Upper lobe of right lung (tissue), 1 donor: ENCODE data around the gene EREG. TPM values are rescaled to one million over a fixed set of nuclear protein-coding genes. Genes with fewer than 3 reads are reported as not detected.
"Not testable (repeated sequence)": the region's sequence is repeated elsewhere in the genome, so short reads cannot be mapped to it uniquely, and the experiment has no call there.

Experiments
- ATAC-seq: fragments of 200-7000 bp; cut with Tn5 transposase; one replicate; pipeline ENCODE4 v1.9.1; 2020; ENCODE audit warnings: mild to moderate bottlenecking, moderate library complexity
- DNase-seq: peaks from one replicate; pipeline ENCODE4 v3.0.0-alpha.2; 2020
- H3K27ac ChIP-seq: fragments of 200-600 bp; one replicate; pipeline ENCODE4 v1.8.0; 2022
- H3K27me3 ChIP-seq: fragments of 200-600 bp; one replicate; pipeline ENCODE4 v1.8.0; 2022; ENCODE audit warnings: mild to moderate bottlenecking
- H3K36me3 ChIP-seq: fragments of 200-600 bp; one replicate; pipeline ENCODE4 v1.8.0; 2022
- H3K4me1 ChIP-seq: fragments of 200-600 bp; one replicate; pipeline ENCODE4 v1.8.0; 2022
- H3K4me3 ChIP-seq: fragments of 200-600 bp; one replicate; pipeline ENCODE4 v1.8.0; 2022; ENCODE audit warnings: mild to moderate bottlenecking
- H3K9me3 ChIP-seq: fragments of 200-600 bp; one replicate; pipeline ENCODE4 v1.8.0; 2022
- intact Hi-C: fragments of 100-400 bp; cut with DNase I; formaldehyde crosslinking; loops from one replicate; pipeline ENCODE4 v1.11.0; 2022
- total RNA-seq: library from RNA; stranded (reverse); fragmentation: NEBNext Ultra II Directional; extraction: Animal tissue kit (Norgen Biotek cat#: 25700); gene quantifications from one replicate; pipeline ENCODE4 v1.2.1, GENCODE V29; 2021
- TF ChIP-seq, protein P1 (sequence below): fragments of 200-600 bp; IDR thresholded peaks from one replicate; pipeline ENCODE4 v1.8.0; 2022; ENCODE audit warnings: antibody characterized with exemption
- donor health status: DM: no; HTN: yes; CAD: no; lungs with severe emphysema.

EREG gene
- total RNA-seq, 1 donor from 2014 or later = 0.69 TPM

DNA sequence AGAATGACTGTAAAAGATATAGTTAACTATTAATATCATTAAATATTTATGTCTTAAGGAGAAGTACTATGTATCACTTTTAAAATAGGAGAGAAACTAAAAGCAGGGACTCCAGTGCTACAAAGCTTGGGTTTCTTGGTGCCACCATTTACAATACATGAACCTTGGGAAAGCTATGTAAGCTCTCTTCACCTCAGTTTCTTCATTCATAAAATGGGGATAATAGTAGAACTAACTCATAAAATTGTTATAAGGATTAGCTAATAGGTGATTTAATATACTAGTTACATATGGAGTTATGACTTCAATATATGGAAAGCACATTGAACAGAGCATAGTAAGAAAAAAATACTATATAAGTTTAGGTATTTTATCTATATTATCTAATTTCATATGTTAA lies 33.0 kb upstream of the EREG start:
- Histone ChIP-seq H3K4me3 (no peak overlapping the region), H3K27ac (no peak overlapping the region), H3K36me3 (no peaks in the 10 kb centered on the region), H3K4me1 (no peaks in the 10 kb centered on the region), H3K9me3 (no peaks in the 10 kb centered on the region), H3K27me3 (no peaks in the 10 kb centered on the region)
- ATAC-seq (no peak), DNase-seq (no peak)
- TF ChIP-seq, protein P1, sequence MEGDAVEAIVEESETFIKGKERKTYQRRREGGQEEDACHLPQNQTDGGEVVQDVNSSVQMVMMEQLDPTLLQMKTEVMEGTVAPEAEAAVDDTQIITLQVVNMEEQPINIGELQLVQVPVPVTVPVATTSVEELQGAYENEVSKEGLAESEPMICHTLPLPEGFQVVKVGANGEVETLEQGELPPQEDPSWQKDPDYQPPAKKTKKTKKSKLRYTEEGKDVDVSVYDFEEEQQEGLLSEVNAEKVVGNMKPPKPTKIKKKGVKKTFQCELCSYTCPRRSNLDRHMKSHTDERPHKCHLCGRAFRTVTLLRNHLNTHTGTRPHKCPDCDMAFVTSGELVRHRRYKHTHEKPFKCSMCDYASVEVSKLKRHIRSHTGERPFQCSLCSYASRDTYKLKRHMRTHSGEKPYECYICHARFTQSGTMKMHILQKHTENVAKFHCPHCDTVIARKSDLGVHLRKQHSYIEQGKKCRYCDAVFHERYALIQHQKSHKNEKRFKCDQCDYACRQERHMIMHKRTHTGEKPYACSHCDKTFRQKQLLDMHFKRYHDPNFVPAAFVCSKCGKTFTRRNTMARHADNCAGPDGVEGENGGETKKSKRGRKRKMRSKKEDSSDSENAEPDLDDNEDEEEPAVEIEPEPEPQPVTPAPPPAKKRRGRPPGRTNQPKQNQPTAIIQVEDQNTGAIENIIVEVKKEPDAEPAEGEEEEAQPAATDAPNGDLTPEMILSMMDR = no peak
- intact Hi-C loops = no loop called here

- Histone ChIP-seq H3K36me3 (no peaks in the 10 kb centered on the region), H3K27ac (no peak overlapping the region), H3K27me3 (no peaks in the 10 kb centered on the region), H3K9me3 (no peaks in the 10 kb centered on the region), H3K4me3 (no peak overlapping the region), H3K4me1 (no peaks in the 10 kb centered on the region)
- TF ChIP-seq, protein P1 = no peak
- DNase-seq (no peak), ATAC-seq (no peak)
- intact Hi-C loops = no loop called here
Observed at GRCh38 chr4:74334636-74335035, 30.3 kb upstream of the EREG start.

DNA sequence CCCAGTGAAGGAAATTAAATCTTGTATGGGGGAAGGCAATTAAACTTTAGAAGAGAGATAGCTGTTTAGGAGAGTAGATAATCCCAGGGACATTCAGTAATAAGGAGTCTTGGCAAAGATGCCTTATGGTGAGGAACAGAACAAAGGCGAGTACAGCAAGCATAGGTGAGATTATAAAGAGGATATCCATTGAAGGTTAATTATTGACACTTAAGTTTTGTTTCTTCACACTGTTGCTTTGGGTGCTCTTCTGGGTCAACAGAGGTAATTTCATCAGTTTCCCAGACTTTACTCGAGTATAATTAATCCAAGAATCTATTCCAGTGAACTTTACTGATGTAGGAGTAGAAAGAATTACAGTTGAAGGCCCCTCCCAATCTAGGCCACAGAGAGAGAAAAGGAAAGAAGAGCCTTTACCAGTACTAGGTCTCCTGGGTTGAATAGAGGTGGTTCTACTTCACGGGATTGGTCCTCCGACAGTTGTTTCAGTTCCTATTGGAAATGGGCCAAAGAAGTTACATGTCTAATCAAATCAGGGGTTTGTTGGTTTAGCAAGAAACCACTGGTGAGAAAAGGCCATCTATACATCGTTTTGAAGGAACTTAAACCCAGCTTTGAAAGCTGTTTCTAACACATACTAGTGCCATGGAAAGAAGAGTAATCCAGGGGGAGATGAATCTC lies 29.5 kb upstream of the EREG start:
- H3K36me3 ChIP-seq = no peaks in the 10 kb centered on the region
- no peaks in the 10 kb centered on the region for H3K9me3 ChIP-seq
- no peak for DNase-seq
- H3K27ac ChIP-seq = no peak overlapping the region
- peak; percentile 53 for ATAC-seq
- intact Hi-C loops = no loop called here
- H3K4me3 ChIP-seq = no peak overlapping the region
- H3K4me1 ChIP-seq = no peaks in the 10 kb centered on the region
- TF ChIP-seq, protein P1 = no peak
- H3K27me3 ChIP-seq = no peaks in the 10 kb centered on the region

DNA sequence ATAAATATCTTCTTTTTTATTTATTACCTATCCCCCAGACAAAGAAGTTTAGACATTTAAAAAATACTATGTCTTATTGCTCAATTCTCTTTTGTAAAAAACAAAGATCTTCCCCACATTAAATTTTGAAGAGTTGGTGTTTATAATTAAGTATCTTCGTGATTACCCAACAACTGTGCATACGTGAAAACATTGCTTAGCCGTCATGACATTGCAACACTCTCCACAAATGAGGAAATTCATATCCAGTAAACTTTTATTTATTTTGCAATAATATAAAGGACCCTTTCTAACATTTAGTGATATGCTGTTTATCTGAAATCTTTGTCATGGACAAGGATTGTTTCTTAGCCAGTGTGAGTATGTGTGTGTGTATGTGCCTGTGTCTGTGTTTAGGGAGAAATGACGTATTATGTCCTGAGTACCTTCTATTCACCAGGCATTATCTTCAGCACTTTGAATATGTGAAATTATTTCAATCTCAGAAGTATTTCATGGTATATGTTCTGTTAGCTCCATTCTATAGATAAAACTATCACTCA lies 26.1 kb upstream of the EREG start:
- Histone ChIP-seq H3K9me3 (no peaks in the 10 kb centered on the region), H3K4me3 (no peak overlapping the region), H3K4me1 (no peaks in the 10 kb centered on the region), H3K27ac (no peak overlapping the region), H3K36me3 (no peaks in the 10 kb centered on the region), H3K27me3 (no peaks in the 10 kb centered on the region)
- TF ChIP-seq, protein P1 = no peak
- intact Hi-C loops = no loop called here
- no peak for ATAC-seq
- DNase-seq = no peak

- H3K36me3 ChIP-seq = no peaks in the 10 kb centered on the region
- DNase-seq (no peak), ATAC-seq (no peak)
- H3K27me3 ChIP-seq = no peaks in the 10 kb centered on the region
- H3K4me3 ChIP-seq = no peak overlapping the region
- no peak overlapping the region for H3K27ac ChIP-seq
- H3K4me1 ChIP-seq = no peaks in the 10 kb centered on the region
- intact Hi-C loops = no loop called here
- TF ChIP-seq, protein P1 = no peak
- H3K9me3 ChIP-seq = no peaks in the 10 kb centered on the region
Observed at GRCh38 chr4:74339501-74339900, 25.4 kb upstream of the EREG start.

- ATAC-seq, H3K36me3 ChIP-seq, H3K27me3 ChIP-seq, H3K4me3 ChIP-seq, DNase-seq, H3K4me1 ChIP-seq, H3K27ac ChIP-seq, H3K9me3 ChIP-seq, intact Hi-C loops: not testable (repeated sequence)
Observed at GRCh38 chr4:74340421-74340820, 24.5 kb upstream of the EREG start.
